GM10248 (cell line): ENCODE measurements around the gene SAMD7.

Source experiments
- CTCF ChIA-PET: fragments of 300-600 bp; sonication (Branson Sonifier 250); formaldehyde crosslinking; extraction: SDS; loops from one replicate; lab custom pipeline; 2021; ENCODE audit warnings: antibody characterized with exemption; lab: Yijun Ruan, JAX
- POLR2A ChIA-PET: fragments of 350-650 bp; sonication (Branson Sonifier 250); formaldehyde crosslinking; extraction: SDS; loops from one replicate; lab custom pipeline; 2020; ENCODE audit warnings: antibody characterized with exemption; lab: Yijun Ruan, JAX
- DNase-seq: peaks from one replicate; pipeline ENCODE4 v3.0.0; 2012; ENCODE audit errors: extremely low spot score
- TF ChIP-seq, protein P1 (sequence below): IDR thresholded peaks from 2 replicates; pipeline ENCODE4 v1.5.1; 2012; ENCODE audit warnings: mild to moderate bottlenecking, low read depth; ENCODE audit errors: extremely low read depth, missing control alignments, control extremely low read depth

Gene SAMD7

GRCh38 chr3:169939751-169940150, 28.4 kb downstream of the SAMD7 start:
- TF ChIP-seq, protein P1, sequence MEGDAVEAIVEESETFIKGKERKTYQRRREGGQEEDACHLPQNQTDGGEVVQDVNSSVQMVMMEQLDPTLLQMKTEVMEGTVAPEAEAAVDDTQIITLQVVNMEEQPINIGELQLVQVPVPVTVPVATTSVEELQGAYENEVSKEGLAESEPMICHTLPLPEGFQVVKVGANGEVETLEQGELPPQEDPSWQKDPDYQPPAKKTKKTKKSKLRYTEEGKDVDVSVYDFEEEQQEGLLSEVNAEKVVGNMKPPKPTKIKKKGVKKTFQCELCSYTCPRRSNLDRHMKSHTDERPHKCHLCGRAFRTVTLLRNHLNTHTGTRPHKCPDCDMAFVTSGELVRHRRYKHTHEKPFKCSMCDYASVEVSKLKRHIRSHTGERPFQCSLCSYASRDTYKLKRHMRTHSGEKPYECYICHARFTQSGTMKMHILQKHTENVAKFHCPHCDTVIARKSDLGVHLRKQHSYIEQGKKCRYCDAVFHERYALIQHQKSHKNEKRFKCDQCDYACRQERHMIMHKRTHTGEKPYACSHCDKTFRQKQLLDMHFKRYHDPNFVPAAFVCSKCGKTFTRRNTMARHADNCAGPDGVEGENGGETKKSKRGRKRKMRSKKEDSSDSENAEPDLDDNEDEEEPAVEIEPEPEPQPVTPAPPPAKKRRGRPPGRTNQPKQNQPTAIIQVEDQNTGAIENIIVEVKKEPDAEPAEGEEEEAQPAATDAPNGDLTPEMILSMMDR: no peak
- no peak for DNase-seq
- POLR2A ChIA-PET: no interaction called here
- CTCF ChIA-PET: interaction anchor here (1.0 to 3.6 kb wide), 4 partner anchors 9 to 76 kb away, joined by 3 to 16 read pairs (median 6); partner anchors contain the start of gene SEC62

- ChIA-PET POLR2A (no interaction called here), CTCF (interaction anchor here (1.0 to 3.6 kb wide), 4 partner anchors 9 to 77 kb away, joined by 3 to 16 read pairs (median 6); partner anchors contain the start of gene SEC62)
These were observed 29.3 kb downstream of the SAMD7 start for GRCh38 chr3:169940470-169941181.

GRCh38 chr3:169945313-169945712, 33.9 kb downstream of the SAMD7 start:
- DNase-seq: peak; percentile 76

More at GRCh38 chr3:169940470-169941181, 29.3 kb downstream of the SAMD7 start:
- TF ChIP-seq, protein P1: no peak
- peak; percentile 41 for DNase-seq

DNA sequence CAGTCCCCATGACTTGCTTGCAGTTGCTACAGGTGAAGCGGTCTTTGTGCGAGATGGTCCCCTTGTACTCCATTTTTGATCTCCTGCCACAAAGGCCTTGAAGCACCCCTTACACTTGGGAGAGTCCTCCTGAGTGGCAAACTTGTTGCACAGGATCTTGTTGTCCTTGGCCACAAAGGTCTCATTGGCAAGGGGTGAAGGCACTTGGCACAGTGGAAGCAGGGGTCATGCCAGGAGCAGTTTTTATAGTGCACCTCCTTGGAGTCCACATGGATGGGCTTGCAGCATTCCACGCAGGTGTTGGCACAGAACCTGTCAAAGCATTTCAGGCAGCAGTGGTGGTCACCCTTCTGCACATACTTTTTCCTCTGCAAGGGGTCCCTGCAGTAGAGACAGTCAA, 35.0 kb downstream of the SAMD7 start:
- TF ChIP-seq, protein P1: no peak
- DNase-seq: no peak
- CTCF ChIA-PET: interaction anchor here (0.8 to 2.4 kb wide), 3 partner anchors 10 to 21 kb away, joined by 3 to 6 read pairs (median 6); no protein-coding TSS in a partner anchor
- POLR2A ChIA-PET: no interaction called here

More at GRCh38 chr3:169945313-169945712, 33.9 kb downstream of the SAMD7 start:
- POLR2A ChIA-PET: interaction anchor here (0.6 kb wide), 1 partner anchor 26 kb away, joined by 8 read pairs; no protein-coding TSS in a partner anchor
- CTCF ChIA-PET: interaction anchor here (0.5 to 2.4 kb wide), 2 partner anchors 22 to 75 kb away, joined by 3 to 6 read pairs; no protein-coding TSS in a partner anchor
- TF ChIP-seq, protein P1: no peak

DNA sequence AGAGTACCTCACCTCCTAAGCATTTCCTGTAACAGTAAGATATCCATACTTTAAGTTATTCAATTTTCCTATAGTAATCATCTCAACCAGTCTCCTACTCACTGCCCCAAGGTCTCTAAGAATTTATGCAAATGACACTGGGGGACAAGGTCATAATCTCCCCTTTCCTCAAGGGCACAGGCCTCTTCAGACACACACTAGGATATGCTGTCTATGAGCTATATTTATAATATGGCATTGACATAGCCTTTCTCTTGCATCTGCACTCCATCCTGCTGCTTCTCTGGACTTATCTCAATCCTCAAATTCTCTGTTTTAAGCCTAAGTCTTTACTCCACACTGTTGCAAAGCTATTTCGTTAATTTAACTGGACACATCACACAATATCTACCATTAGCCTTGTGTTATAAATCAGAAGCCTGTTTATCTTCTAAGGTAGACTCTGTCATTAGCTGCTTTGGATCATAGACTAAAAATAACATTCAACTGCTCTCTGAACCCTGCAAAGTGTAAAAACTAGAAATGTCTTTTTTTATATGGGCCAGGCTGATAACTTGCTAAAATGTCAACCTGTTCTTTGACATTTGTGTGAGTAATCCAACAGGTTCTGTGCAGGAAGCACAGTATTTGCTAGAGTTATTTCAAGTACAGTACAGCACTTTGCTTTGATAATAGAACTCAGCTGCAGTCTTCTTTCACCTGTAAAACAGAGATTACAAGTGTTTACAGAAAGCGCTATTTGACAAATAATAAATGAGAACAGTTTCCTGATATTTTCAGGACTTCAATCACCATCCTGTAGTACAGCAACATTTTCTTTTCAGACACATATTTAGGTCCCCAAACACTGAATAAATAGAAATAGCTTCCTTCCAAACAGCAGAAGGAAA, 37.4 kb downstream of the SAMD7 start:
- TF ChIP-seq, protein P1: no peak
- CTCF ChIA-PET: interaction anchor here (1.4 to 3.2 kb wide), 4 partner anchors 9 to 18 kb away, joined by 3 to 15 read pairs (median 7); partner anchors contain the start of gene SEC62
- DNase-seq: no peak
- POLR2A ChIA-PET: interaction anchor here (2.6 kb wide), 1 partner anchor 17 kb away, joined by 5 read pairs; no protein-coding TSS in a partner anchor

DNA sequence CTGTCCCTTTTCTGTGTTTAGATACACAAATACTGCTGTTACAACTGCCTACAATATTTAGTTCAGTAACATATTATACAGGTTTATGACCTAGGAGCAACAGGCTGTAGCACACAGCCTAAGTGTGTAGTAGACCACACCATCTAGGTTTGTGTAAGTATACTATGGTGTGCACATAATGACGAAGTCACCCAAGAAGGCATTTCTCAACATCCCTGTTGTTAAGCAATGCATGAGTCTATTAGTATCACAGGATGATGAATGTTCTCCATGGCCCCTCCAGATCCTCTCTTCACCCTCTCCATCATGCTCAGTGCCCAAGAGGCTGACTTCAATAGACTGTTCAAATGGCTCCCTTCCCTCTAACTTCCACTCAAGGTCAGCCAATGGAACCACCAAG, 40.7 kb downstream of the SAMD7 start:
- POLR2A ChIA-PET: no interaction called here
- CTCF ChIA-PET: interaction anchor here (1.2 to 1.6 kb wide), 2 partner anchors 20 to 24 kb away, joined by 3 to 4 read pairs; no protein-coding TSS in a partner anchor
- TF ChIP-seq, protein P1: no peak
- DNase-seq: no peak
